WI38 (cell line): ENCODE results near the gene STAT1.

Experiments
- H3K4me3 ChIP-seq: 2 replicates; pipeline ENCODE4 v1.5.1; 2011; ENCODE audit warnings: low read depth, mild to moderate bottlenecking, control low read depth, low read length
- TF ChIP-seq, protein P1 (sequence below): IDR thresholded peaks from 2 replicates; pipeline ENCODE4 v1.5.1; 2012; ENCODE audit warnings: low read depth, mild to moderate bottlenecking, control low read depth, low read length

Gene STAT1

DNA sequence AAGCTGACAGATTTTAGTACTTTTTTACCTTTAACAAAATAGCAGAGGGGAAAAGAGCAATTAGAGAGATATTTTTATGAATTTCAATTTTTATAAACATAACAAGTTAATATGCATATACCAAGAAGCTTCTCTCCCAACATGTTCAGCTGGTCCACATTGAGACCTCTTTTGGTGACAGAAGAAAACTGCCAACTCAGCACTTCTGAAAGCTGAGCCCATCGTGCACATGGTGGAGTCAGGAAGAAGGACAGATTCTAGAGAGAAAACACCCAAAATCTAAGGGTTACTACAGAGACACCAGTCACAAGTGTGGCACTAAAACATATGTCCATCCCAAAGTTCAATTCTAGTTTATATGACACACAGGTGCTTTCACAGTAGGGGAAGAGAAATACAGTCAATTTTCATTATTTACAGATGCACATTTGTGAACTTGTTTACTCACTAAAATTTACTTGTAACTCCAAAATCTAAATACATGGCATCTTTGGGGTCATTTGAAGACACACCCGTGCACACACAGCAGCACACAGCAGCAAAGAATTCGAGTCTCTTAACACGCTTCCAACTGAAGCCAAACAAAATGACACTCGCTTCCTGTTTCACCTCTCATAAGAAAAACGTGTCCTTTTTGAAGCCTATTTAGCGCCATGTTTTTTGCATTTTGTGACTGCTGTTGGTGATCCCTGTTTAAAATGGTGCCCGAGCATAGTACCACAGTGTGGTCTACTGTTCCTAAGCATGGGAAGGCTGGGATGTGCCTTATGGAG, 31.5 kb downstream of the STAT1 start:
- H3K4me3 ChIP-seq = no peak overlapping the region
- TF ChIP-seq, protein P1, sequence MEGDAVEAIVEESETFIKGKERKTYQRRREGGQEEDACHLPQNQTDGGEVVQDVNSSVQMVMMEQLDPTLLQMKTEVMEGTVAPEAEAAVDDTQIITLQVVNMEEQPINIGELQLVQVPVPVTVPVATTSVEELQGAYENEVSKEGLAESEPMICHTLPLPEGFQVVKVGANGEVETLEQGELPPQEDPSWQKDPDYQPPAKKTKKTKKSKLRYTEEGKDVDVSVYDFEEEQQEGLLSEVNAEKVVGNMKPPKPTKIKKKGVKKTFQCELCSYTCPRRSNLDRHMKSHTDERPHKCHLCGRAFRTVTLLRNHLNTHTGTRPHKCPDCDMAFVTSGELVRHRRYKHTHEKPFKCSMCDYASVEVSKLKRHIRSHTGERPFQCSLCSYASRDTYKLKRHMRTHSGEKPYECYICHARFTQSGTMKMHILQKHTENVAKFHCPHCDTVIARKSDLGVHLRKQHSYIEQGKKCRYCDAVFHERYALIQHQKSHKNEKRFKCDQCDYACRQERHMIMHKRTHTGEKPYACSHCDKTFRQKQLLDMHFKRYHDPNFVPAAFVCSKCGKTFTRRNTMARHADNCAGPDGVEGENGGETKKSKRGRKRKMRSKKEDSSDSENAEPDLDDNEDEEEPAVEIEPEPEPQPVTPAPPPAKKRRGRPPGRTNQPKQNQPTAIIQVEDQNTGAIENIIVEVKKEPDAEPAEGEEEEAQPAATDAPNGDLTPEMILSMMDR = no peak

DNA sequence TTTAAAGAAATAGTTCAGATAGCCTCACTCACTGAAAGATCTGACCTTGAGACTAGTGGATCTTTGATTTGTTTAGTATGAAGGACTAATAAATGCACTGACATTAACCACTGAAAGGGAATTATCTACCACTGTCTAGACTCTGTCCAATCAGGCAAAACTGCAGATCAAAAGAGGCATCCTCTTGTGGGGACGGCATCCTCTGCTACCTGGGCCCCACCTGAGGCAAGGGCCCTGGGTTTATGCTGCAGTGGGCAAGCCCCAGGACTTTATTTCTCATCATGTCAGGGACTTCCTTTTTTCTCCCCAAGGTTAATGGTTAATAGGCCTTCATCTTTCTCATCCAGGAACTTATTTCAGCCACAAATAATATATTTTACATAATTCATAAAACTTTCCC, 32.2 kb downstream of the STAT1 start:
- TF ChIP-seq, protein P1 = no peak
- H3K4me3 ChIP-seq = no peak overlapping the region

DNA sequence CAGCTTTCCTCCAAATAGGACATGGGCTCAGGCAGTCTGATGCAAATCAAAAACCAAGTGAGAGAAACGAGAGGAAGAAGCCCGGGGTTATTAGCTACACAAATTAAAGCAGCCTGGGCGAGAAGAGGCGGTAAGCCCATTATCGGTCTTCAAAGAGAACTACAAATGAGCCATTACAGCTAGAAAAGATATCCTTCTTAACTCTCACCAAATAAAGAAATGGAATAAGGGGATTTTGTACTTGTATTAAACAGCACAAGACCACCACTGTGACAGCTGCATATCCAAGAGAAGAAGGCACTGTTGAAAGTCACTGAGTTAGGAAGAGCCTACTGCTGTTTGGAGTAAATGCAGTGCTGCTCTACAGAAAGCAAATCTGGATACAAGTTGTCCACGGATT, 32.6 kb downstream of the STAT1 start:
- TF ChIP-seq, protein P1 = no peak
- H3K4me3 ChIP-seq = no peak overlapping the region

DNA sequence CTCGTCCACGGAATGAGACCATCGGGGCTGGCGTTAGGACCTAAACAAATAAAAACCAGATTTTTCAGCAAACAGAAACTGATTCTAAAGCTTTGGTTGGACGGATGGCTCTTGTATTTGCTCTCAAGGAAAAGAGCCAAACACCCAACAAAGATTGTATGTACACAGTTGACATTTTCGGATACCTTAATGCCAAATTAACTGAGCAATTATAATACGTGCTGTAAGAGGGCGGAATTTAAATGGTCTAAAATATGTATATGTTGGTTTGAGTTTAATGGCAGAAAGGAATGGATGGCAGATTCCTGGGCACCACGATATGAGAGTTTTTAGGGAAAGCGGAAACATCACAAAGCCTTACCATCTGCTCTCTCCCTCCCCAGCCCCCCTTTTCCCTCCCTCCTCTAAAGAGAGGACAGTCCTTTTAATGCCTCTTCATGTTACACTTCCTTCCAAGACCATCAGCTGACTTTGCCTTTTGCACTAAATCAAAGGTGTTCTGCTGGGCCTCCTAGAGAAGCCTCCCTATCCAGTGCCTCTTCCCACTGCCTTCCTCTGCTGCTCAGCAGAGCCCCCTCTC, 33.3 kb downstream of the STAT1 start:
- TF ChIP-seq, protein P1 = no peak
- H3K4me3 ChIP-seq = no peak overlapping the region; the same call in 1 of the 2 replicates

DNA sequence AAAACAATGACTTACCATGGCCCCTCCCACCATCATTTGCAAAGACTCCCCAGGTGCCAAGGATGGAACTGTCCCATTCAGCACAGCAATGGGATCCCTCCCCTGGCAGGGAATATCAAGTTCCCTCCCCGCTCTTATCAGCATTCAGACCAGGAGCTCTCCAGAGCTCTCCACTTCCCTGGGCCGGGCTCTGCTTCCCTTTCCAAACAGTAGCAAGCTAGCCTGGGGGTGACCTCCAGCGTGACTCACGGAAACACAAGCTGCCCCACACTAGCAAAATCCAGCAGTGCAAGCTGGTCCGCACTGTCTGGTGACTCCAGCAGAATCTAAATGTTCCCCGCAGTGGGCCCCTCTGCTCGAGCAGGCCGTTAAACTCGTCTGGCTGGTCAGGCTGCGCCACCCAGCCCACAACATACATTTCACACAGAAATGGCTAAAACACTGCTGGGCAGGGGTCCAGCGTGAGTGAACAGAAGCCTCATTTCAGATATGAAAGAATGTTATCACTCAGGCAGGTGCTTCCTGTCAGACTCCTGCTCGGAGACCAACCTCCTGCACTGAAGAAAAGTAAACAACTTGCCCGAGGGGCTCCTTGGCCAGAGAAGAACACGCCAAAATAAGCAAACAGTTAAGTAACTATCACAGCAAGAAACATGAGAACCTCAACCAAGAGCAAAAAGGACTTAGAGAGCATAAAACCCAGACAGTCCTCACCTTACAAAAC, 33.9 kb downstream of the STAT1 start:
- H3K4me3 ChIP-seq = no peak overlapping the region
- TF ChIP-seq, protein P1 = no peak

DNA sequence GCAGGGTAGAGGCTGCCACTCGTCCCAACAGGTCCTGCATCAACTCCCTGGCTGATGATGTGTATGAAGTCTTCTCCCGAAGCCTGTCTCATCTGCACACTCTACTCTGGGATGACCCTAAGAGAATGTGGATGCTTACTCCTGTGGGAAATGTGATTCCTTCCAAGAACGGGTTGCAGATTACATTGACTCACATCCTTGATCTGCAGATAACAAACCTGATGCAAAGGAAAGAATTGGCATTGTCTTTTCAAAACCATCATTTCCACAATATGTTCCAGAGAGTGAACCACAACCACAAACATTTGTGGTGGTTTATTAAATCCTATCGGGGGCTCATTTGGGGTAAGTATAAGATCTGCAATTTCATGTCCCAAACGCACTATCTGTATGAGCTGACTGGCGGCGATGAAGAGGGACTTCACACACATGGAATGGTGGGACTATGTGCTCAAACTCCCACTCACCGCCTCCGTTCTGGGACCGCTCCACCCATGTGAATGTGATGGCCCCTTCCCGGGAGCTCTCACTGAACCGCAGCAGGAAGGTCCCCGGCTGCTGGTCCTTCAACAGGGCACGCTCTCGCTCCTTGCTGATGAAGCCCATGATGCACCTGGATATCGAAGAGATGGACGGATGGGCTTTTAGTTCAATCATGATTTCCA, 35.5 kb downstream of the STAT1 start:
- no peak overlapping the region for H3K4me3 ChIP-seq

More for the DNA sequence above, 35.5 kb downstream of the STAT1 start:
- TF ChIP-seq, protein P1 = no peak
